Mucosa of gallbladder (tissue), 1 donor: ENCODE results near the gene DMBT1. TPM values are rescaled to one million over a fixed set of nuclear protein-coding genes. Genes with fewer than 3 reads are reported as not detected.

Source experiments
- DNase-seq: peaks from one replicate; pipeline ENCODE4 v3.0.0-alpha.2; 2020; ENCODE audit warnings: low spot score
- total RNA-seq: library from RNA; stranded (reverse); gene quantifications from one replicate; pipeline ENCODE4 v1.2.1, GENCODE V29; 2021
- donor health status: DM: no; HTN: no; CAD: no.

Gene DMBT1
- total RNA-seq, 1 donor from 2014 or later = 5.4 TPM

- no peak for DNase-seq
Observed at GRCh38 chr10:122548407-122549085, 12.0 kb upstream of the DMBT1 start.

DNA sequence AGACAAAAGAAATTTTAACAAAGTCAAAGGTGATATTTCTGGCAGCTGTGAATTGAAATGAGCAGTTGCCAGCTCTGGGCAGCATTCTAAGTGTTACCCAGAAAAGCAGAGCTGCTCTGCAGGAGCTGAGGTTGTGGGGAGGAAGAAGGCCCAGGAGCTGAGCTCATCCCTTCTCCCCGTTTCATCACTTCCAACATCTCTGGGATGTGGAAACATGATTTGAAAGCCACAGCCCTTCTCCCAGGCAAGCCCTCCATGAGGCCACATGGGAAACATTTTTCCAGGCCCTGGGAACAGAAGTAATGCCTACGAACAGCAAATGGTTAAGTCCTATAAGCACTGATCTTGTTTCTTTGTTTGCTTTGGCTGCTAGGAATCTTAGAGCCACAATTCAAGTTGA lies 10.9 kb upstream of the DMBT1 start:
- no peak for DNase-seq

DNA sequence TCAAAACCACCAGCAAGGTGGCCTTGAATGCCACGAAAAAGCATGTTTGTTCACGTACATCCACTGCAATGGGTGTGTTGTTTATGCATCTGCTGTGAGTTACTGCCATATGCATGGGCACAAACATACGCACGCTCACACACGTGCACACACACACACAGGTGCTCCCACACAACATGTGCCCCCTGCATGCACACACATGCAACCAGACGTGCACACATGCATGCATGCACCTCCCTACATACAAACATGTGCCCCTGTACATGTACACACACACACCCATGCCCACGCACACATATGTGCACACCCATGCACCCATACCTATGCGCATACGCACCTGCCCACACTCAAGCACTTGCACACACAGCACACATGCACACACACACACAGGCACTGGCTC lies 10.1 kb upstream of the DMBT1 start:
- no peak for DNase-seq

GRCh38 chr10:122550983-122551382 lies 9.6 kb upstream of the DMBT1 start:
- no peak for DNase-seq

DNA sequence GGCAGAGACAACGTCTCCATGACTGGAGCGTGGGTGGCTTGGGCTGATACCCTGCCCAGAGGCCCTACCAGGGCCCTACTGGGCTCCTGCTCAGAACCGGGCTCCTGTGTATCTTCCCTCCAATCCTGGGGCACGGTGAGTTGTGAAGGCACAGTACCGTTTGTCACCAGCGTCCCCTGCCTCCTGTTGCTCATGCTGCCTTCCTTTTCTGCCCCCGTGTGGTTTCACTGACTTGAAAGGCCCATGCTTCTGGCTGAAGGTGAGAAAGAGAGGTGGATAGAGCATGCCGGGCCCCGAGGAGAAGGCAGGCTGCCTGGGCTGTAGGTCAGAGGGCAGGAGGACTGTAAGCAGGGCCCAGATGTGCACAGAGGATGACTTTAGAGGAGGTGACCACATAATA lies 9.1 kb upstream of the DMBT1 start:
- no peak for DNase-seq

DNA sequence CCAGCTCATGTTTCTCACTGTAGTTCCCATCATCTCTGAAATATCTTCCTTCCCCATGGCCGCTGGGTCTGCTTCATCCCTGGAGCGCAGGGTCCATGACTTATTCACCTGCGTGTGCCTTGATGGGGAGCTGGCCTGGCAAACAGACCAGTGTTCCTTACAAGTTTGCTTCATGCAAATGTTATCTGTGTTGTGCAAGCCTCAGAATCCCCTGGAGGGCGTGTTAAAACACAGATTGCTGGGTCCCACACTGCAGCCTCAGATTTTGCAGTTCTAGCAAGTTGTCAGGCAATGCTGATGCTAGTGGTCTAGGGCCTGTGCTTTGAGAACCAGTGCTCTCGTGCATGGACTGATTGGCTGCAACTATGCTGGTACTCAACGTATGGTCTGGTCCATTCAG lies 7.2 kb upstream of the DMBT1 start:
- no peak for DNase-seq

DNA sequence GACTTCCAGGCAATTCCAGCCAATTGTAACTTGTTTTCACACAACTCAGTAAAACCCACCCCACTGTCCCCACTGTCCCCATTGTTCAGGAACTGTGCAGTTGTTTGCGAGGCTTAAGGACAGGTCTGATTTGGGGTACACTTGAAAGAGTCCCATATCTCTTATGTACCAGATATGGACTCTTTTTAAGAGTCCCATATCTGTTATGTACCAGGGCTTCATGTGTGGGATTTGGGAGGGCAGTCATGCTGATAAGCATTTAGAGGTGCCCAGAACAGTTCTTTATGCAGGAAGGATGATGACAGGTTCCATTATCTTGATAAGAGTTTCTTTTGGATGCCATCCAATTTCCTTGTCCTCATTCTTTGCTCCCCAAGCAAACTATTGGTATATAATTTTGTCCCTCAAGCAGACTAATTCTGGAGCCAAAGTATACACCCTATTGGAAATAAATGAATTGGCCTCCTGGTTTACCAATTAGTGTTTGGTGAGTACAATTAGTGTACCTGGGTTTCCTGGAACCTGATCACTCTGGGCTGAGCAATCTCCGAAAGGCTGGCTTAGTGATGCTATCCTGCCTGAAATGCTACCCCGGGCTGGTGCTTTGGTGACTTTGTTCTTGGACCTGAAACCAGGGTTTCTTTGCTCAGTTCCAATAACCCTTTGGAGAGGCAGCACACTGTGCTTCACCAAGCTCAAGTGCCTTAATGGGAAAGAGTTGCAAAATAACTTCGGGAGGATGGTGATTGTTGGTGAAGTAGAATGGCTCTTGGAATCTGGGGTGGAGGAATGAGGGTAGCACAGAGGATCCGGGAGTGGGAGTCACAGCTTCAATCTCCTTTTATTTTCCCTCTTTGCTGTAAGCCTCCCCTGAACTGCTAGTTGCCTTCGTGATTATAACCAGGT lies 6.2 kb upstream of the DMBT1 start:
- no peak for DNase-seq

GRCh38 chr10:122555442-122555841 lies 5.1 kb upstream of the DMBT1 start:
- DNase-seq = no peak

GRCh38 chr10:122557516-122557915 lies 3.0 kb upstream of the DMBT1 start:
- no peak for DNase-seq

DNA sequence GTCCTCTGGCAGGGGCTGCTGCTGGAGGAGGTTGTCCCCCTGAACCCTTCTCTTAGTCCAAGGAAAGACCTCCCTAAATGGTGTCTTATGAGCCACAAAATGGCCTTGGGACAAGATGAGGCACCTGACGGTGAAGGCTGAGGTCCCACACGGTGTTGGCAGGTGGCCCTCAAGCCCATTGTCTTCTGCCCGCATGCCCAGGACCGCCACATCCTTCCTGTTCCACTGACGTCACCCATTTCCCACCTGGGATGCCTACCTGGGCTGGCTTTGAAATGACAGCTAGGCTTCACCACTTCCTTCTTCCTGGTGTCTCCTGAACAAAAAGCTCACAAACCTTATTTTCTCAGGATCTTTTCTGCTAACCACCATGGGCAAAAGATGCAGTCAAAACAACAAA lies 2.1 kb upstream of the DMBT1 start:
- no peak for DNase-seq

DNA sequence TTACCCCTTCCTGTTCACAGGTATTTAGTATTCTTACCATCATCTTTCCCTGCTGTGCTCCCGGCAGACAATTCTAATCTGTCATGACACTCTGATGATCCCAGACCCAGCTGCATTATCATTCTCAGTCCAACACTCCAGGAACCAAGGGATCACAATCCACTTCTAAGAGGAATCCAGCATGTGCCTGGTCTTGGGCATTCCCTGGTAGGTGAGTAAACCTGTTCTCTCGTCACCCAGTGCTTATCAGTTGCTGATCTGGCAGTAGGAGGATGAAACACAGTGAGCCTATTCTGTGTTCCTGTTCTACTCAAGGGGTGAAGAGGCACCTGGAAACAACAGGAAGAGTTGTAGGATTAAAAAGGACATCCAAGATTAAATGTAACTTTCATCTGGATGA lies 1.3 kb upstream of the DMBT1 start:
- no peak for DNase-seq

DNA sequence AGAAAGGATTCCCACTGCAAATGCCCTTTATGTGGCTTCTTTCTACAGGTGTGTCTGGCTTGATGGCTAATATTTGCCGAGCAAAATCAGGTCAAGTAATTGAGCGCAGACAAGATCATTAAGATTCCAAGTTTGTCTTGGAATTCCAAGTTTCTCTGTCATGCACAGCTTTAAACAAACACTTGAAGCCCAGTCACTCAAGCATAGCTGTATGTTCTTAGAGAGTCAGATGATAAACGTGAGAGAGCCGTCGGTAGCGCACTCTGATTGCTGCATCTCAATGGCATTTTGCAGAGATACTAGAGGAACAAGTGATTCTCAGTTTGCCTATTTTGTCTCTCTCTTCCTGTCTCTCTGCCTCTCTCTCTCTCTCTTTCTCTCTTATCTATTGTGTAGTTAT lies 658 bp downstream of the DMBT1 start:
- DNase-seq = no peak

DNA sequence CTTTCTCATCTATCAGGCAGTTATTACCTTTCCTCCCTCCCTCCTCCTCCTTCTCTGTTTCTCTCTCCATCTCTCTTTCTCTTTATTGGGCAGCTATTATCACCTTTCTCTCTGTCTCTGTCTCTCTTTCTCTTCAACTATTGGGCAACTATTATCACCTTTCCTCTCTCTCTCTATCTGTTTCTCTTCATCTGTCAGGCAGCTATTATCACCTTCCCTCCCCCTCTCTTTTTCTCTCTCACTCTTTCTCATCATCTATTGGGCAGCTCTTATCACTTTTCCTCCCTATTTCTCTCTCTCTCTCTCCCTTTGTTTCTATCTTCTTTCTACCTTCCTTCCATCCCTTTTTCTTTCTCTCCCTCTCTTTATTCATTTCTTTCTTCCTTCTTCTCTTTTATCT lies 1.2 kb downstream of the DMBT1 start:
- no peak for DNase-seq

- DNase-seq = no peak
Observed at GRCh38 chr10:122564980-122565379, 4.4 kb downstream of the DMBT1 start.

- peak; percentile 79 for DNase-seq
Observed at GRCh38 chr10:122565766-122566206, 5.2 kb downstream of the DMBT1 start.

DNA sequence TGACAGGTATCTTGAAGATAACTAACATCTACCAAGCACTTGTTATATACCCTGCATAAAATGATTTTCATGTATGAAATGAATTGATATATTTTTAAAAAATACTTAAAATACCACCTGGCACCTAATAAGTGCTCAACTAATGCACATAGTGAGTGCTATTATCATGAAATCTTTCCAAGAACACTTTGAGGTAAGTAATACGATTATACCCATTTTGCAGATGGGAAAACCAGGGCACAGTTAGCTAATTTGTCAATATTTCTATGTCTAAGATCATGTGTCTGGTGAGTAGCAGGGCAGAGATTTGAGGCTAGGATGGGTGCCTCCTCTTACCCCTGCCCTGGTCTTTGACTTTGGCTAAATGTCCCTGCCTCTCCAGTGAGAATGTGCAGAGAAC lies 6.1 kb downstream of the DMBT1 start:
- DNase-seq = no peak

DNA sequence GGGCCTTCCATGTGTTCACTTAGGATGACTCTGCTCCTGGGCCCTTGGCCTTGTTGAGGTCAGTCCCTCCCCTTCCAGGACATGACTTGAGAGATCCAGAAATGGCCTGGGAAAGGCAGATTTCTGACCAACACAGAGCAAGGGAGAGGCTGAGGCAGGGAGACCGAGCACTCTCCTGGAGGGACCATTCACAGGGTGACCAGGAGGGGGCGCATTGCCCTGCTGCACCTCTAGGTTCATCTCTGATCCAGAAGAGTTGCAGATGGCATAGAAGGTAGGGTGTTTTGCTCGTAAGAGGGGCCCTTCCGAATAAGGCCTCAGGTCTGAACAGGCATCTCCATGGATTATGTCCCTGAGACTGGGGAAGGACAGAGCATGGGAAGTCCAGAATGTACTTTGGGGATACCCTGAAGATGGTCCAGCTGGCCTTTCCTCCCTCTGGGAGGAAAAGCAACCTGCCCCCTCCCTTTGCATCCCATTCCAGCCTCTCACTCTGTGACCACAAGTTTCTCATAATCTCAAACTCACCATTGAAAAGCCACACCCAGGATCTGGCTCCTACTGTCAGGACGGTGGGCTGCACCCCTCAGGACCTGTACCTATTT lies 6.6 kb downstream of the DMBT1 start:
- no peak for DNase-seq

DNA sequence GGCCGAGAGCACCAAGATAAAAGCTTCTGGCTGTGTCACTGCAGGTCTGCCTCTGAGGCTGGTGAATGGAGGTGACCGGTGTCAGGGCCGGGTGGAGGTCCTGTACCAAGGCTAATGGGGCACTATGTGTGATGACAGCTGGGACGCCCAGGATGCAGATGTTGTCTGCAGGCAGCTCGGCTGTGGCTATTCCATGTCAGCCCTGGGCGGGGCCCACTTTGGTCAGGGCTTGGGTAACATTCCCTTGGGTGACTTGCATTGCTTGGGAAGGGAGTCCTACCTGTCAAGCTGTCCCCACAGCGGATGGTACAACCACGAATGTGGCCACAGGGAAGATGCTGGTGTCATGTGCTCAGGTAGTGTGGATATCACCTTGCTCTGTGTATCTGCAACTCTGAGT lies 8.0 kb downstream of the DMBT1 start:
- no peak for DNase-seq

- no peak for DNase-seq
Observed at GRCh38 chr10:122570920-122571319, 10.4 kb downstream of the DMBT1 start.

DNA sequence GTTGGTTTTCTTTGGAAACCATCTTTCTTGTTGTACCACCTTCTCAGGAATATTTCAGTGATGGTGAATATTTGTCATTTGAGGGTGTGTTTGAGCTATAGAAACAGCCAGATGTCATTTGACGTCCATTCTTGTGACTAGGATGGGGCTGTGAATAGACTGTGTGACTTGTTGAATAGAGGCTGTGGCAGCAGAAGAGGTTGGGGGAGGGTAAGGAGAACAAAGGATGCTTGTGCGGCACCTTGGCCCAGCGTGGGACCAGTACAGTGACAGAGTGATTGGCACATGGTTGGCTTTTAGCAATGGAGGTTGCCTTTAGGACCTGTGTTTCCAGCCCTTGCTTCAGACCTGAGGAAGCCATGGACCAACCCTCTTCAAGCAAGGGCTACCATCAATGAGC lies 11.3 kb downstream of the DMBT1 start:
- DNase-seq = no peak

DNA sequence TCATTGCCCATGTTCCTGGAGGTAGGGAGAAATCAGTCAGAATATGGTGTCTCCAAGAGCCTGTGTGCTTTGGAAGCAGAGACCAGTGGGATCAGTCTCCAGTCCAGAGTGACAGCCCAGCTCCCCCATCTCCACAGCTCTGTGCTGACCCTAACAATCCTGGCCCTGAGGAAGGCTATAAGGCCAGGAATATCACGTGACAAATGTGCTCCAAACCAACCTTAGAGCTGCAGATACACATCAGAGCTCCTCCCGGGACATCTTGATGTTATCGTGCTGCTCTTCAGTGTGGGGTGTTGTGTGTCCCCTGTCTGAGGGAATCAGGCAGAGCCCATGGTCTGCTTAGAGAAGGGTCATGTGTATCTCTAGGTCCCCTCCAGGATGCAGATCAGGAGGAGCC lies 15.2 kb downstream of the DMBT1 start:
- no peak for DNase-seq

- DNase-seq = no peak
Observed at GRCh38 chr10:122576291-122576690, 15.7 kb downstream of the DMBT1 start.
